Testis (tissue), 3 donors: ENCODE data around the gene SARS2. TPM values are rescaled to one million over a fixed set of nuclear protein-coding genes. Genes with fewer than 3 reads are reported as not detected.
A peak's percentile ranks its signal among the peaks of the same experiment; 100 is the strongest.

Source experiments
- DNase-seq: peaks from one replicate; pipeline ENCODE4 v3.0.0-alpha.2; 2019
- H3K27ac ChIP-seq, 2 donors: fragments of 200-600 bp; sonication (generic); one replicate each; pipeline ENCODE4 v1.5.1; 2019
- H3K27me3 ChIP-seq: fragments of 200-600 bp; sonication (generic); one replicate; pipeline ENCODE4 v1.5.1; 2019
- H3K36me3 ChIP-seq: fragments of 200-600 bp; sonication (generic); one replicate; pipeline ENCODE4 v1.5.1; 2017; ENCODE audit warnings: low read depth; ENCODE audit errors: missing control alignments
- H3K4me1 ChIP-seq: fragments of 200-600 bp; sonication (generic); one replicate; pipeline ENCODE4 v1.5.1; 2019
- H3K4me3 ChIP-seq, 2 donors: fragments of 200-600 bp; sonication (generic); one replicate each; pipeline ENCODE4 v1.5.1; 2017 to 2019
- H3K9me3 ChIP-seq: fragments of 200-600 bp; sonication (generic); one replicate; pipeline ENCODE4 v1.5.1; 2017
- CTCF ChIP-seq, 3 experiments: fragments of 450-650 bp in 2 of 3; fragments of 200-600 bp in 1 of 3; sonication (generic) in 1 of 3; IDR thresholded peaks; one replicate each; pipeline ENCODE4 v1.5.1; 2016 to 2019; ENCODE audit warnings: antibody characterized with exemption in 3 of 3, mild to moderate bottlenecking in 2 of 3, moderate library complexity in 1 of 3
- POLR2A ChIP-seq: fragments of 450-650 bp; IDR thresholded peaks from one replicate; pipeline ENCODE4 v1.6.1; 2017; ENCODE audit warnings: antibody characterized with exemption, mild to moderate bottlenecking, moderate library complexity
- WGBS, 2 donors: methylation state at CpG; one replicate each; pipeline ENCODE4 v1.1.5; 2018; 5-methylcytosine and 5-hydroxymethylcytosine counted together
- intact Hi-C: fragments of 100-400 bp; cut with DNase I; formaldehyde crosslinking; loops from one replicate; pipeline ENCODE4 v1.15.1; 2023; ENCODE audit warnings: low total_unique reads
- polyA plus RNA-seq: library from polyadenylated mRNA; stranded (reverse); fragments of 350-450 nt; fragmentation: Illumina TruSeq; extraction: RNeasy Lipid Tissue Mini Kit (QIAGEN cat#74804); gene quantifications from one replicate; pipeline ENCODE4 v1.2.3, GENCODE V29; 2014; ENCODE audit warnings: low read depth, low replicate concordance; ENCODE audit not compliant: insufficient read depth
- total RNA-seq, 2 donors: library from RNA; depleted of rRNA; stranded (reverse); fragments of >200 nt; gene quantifications; one replicate each; pipeline ENCODE4 v1.2.3, GENCODE V29; 2016

SARS2 gene
- total and polyA plus RNA-seq, 3 donors from 2014 or later = 33.5 to 68.0 (median 55.3) TPM

- no peak for DNase-seq
- Histone ChIP-seq H3K27me3 (no peaks in the 10 kb centered on the region), H3K27ac (no peak overlapping the region), H3K36me3 (no peaks in the 10 kb centered on the region), H3K9me3 (no peaks in the 10 kb centered on the region), H3K4me3 (no peak overlapping the region), H3K4me1 (no peaks in the 10 kb centered on the region)
- TF ChIP-seq POLR2A = no peak
- TF ChIP-seq CTCF (IDR thresholded peaks at IDR 0.05) = no peak
- 83 to 88% methylated on average over 2 of the region's 2 CpGs for WGBS, 2 donors
- intact Hi-C loops = no loop called here
Measured at GRCh38 chr19:38956264-38956663, 25.7 kb upstream of the SARS2 start.

GRCh38 chr19:38953677-38954076, 23.1 kb upstream of the SARS2 start:
- H3K4me3 ChIP-seq = no peak overlapping the region
- DNase-seq = no peak
- H3K9me3 ChIP-seq = no peaks in the 10 kb centered on the region
- no peaks in the 10 kb centered on the region for H3K4me1 ChIP-seq
- no peaks in the 10 kb centered on the region for H3K36me3 ChIP-seq
- 80 to 83% methylated on average over 4 of the region's 4 CpGs for WGBS, 2 donors
- intact Hi-C loops = no loop called here
- no peaks in the 10 kb centered on the region for H3K27me3 ChIP-seq
- no peak overlapping the region for H3K27ac ChIP-seq
- TF ChIP-seq CTCF (IDR thresholded peaks at IDR 0.05) = no peak
- TF ChIP-seq POLR2A = no peak

- intact Hi-C loops = no loop called here
- H3K27me3 ChIP-seq = no peaks in the 10 kb centered on the region
- no peaks in the 10 kb centered on the region for H3K9me3 ChIP-seq
- 75 to 80% methylated on average over 13 of the region's 13 CpGs for WGBS, 2 donors
- peak; percentile 70 for DNase-seq
- H3K27ac ChIP-seq = no peak overlapping the region
- H3K4me3 ChIP-seq = no peak overlapping the region
- H3K4me1 ChIP-seq = no peaks in the 10 kb centered on the region
- no peaks in the 10 kb centered on the region for H3K36me3 ChIP-seq
- no peak for TF ChIP-seq POLR2A
- TF ChIP-seq CTCF (IDR thresholded peaks at IDR 0.05) = peak in 2 of 3 experiments; percentile 16 to 24
Measured at GRCh38 chr19:38952395-38953165, 22.0 kb upstream of the SARS2 start.

GRCh38 chr19:38951187-38951586, 20.6 kb upstream of the SARS2 start:
- H3K27me3 ChIP-seq = no peaks in the 10 kb centered on the region
- no peak overlapping the region for H3K4me3 ChIP-seq
- 68 to 87% methylated on average over 3 of the region's 3 CpGs for WGBS, 2 donors
- H3K9me3 ChIP-seq = no peaks in the 10 kb centered on the region
- TF ChIP-seq CTCF (IDR thresholded peaks at IDR 0.05) (no peak), POLR2A (no peak)
- no peaks in the 10 kb centered on the region for H3K36me3 ChIP-seq
- no peaks in the 10 kb centered on the region for H3K4me1 ChIP-seq
- no peak for DNase-seq
- H3K27ac ChIP-seq = no peak overlapping the region
- intact Hi-C loops = no loop called here
